Measurements from ENCODE around the gene FSHR.

FSHR gene

GRCh38 chr2:49105506-49105905 is 48.8 kb downstream of the FSHR start:
- no peak overlapping the region for H3K4me3 ChIP-seq (ENCODE audit: low read length)
- TF ChIP-seq CTCF (conservative IDR thresholded peaks at IDR 0.05; ENCODE audit: low read length), result no peak
- DNase-seq (ENCODE audit: low read depth), result no peak

GRCh38 chr2:49102146-49102545 is 52.2 kb downstream of the FSHR start:
- DNase-seq (ENCODE audit: low read depth), result no peak
- TF ChIP-seq CTCF (conservative IDR thresholded peaks at IDR 0.05; ENCODE audit: low read length), result no peak
- H3K4me3 ChIP-seq (ENCODE audit: low read length), result no peak overlapping the region

GRCh38 chr2:49080681-49081080 is 73.6 kb downstream of the FSHR start:
- no peak for TF ChIP-seq CTCF (conservative IDR thresholded peaks at IDR 0.05; ENCODE audit: low read length)
- no peak for DNase-seq (ENCODE audit: low read depth)
- no peak overlapping the region for H3K4me3 ChIP-seq (ENCODE audit: low read length)

- TF ChIP-seq CTCF (conservative IDR thresholded peaks at IDR 0.05; ENCODE audit: low read length), result no peak
These were observed 83.6 kb downstream of the FSHR start for GRCh38 chr2:49070716-49071115.

GRCh38 chr2:49069829-49070228 is 84.5 kb downstream of the FSHR start:
- TF ChIP-seq CTCF (conservative IDR thresholded peaks at IDR 0.05; ENCODE audit: low read length), result no peak
- H3K4me3 ChIP-seq (ENCODE audit: low read length), result no peak overlapping the region
- no peak for DNase-seq (ENCODE audit: low read depth)

More at GRCh38 chr2:49070716-49071115, 83.6 kb downstream of the FSHR start:
- no peak overlapping the region for H3K4me3 ChIP-seq (ENCODE audit: low read length)
- no peak for DNase-seq (ENCODE audit: low read depth)

- no peak overlapping the region for H3K4me3 ChIP-seq (ENCODE audit: low read length)
- TF ChIP-seq CTCF (conservative IDR thresholded peaks at IDR 0.05; ENCODE audit: low read length), result no peak
- no peak for DNase-seq (ENCODE audit: low read depth)
These were observed 85.7 kb downstream of the FSHR start for GRCh38 chr2:49068613-49069012.

GRCh38 chr2:49067971-49068370 is 86.3 kb downstream of the FSHR start:
- TF ChIP-seq CTCF (conservative IDR thresholded peaks at IDR 0.05; ENCODE audit: low read length), result no peak
- H3K4me3 ChIP-seq (ENCODE audit: low read length), result no peak overlapping the region
- no peak for DNase-seq (ENCODE audit: low read depth)
